NT2/D1 (cell line): ENCODE data around the gene MCF2L.

ENCODE experiments used
- SUZ12 ChIP-seq: IDR thresholded peaks from 2 replicates; pipeline ENCODE4 v1.6.1; 2011; ENCODE audit not compliant: insufficient read length, insufficient read depth; ENCODE audit errors: extremely low read depth
- ZNF274 ChIP-seq: IDR thresholded peaks from 2 replicates; pipeline ENCODE4 v1.6.1; 2011; ENCODE audit warnings: mild to moderate bottlenecking, low read depth, low read length

GRCh38 chr13:113098162-113098732 is 129.2 kb downstream of the MCF2L start:
- TF ChIP-seq ZNF274 (no peak), SUZ12 (no peak)
